Muscle of back (tissue), 11 donors: ENCODE results near the gene AMIGO2. TPM values are rescaled to one million over a fixed set of nuclear protein-coding genes. Genes with fewer than 3 reads are reported as not detected.

Experiments
- DNase-seq, 3 donors: peaks; one replicate each; pipeline versions ENCODE4 v3.0.0 to v3.0.0-alpha.2; 2013
- polyA plus RNA-seq, 10 donors: library from polyadenylated mRNA; unstranded; fragments of 120-200 nt; gene quantifications; one replicate each; pipeline ENCODE4 v1.2.1, GENCODE V29; 2013; ENCODE audit not compliant: insufficient read length in 10 of 10

The AMIGO2 gene
- polyA plus RNA-seq, 10 donors: 1.5 to 6.9 (median 2.0) TPM

DNA sequence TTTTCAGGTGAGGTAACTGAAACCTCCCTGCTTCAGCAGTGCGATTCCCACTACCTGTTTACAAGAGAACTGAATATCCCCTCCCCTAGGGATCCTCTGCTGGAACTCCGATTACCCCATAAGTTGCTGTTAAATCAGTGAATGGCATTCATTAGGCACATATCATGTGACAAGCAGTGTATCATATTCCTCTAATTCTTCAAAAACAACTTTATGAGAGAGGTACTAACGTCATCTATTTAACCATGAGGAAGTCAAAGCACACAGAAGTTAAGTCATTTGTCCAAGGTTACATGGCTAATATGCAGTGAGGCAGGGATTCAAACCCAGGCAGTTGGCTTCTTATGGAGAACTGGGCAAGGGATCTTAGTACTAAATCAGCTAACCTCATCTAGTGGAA is 44.3 kb downstream of the AMIGO2 start:
- DNase-seq: no peak

DNA sequence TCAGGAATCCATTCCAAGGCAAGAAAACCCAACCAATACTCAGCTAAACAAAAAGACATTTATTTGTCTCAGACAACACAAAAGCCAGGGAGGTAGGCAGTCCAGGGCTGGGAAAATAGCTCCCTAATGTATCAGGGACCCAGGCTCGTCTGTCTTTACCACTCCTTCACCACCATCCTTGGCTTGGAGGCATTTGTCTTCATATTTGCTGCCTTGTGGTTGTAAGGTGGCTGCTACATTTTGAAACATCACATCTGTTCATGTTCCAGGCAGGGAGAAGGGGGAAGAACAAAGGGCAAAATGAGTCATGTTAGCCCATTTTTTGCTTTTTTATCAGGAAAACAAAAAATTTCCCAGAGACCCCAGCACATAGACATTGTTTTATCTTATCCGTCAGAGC is 45.1 kb downstream of the AMIGO2 start:
- no peak for DNase-seq

GRCh38 chr12:47033789-47034555 is 45.8 kb downstream of the AMIGO2 start:
- no peak for DNase-seq

DNA sequence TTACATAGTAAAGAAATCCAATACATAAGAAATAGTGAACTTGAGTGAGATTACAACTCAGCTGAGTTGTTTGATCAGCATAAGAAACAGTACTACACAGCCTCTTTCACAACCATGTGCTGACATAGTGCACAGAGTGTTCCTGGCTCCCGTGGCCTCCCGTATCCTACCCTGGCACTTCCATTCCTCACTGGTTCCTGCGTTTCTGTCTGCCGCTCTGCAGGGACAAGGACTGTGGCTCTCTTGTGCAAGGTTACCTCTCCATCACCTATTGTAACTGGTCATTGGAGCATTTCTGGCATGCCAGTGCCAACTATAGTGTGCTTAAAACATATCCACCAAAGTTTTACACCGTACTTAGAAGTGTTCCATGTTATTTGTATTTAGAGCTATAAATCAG is 46.7 kb downstream of the AMIGO2 start:
- DNase-seq: no peak

DNA sequence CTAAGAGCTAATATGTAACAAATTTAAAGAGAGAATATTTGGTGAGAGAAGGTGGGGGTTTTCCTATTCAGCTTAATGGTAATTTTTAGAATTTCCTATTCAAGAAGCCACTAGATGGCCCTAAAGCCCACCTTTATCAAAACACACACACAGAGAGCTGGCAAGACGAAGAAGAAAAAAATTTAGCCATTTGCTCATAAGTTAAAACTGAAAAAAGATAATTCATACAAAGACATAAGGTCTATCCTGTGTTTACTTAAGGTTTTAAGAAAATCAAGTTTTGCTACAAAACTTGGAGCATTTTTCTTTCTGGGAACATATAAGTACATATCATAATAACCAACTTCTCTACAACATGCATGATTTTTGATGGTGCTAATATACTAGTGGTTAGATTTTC is 47.1 kb downstream of the AMIGO2 start:
- peak; percentile 48 to 69 (median 49) for DNase-seq

DNA sequence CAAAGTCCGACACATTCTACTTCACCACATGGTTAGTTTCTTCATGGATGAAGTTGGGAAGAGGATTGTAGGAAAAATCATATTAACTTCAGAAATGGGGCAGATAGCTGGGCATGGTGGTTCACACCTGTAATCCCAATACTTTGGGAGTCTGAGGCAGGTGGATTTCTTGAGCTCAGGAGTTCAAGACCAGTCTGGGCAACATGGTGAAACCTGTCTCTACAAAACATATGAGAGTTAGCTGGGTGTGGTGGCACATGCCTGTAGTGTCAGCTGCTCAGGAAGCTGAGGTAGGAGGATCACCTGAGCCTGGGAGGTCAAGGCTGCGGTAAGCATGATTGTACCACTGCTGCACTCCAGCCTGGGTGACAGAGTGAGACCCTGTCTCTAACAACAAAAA is 49.9 kb downstream of the AMIGO2 start:
- no peak for DNase-seq

- no peak for DNase-seq
Observed at GRCh38 chr12:47028981-47029708, 50.6 kb downstream of the AMIGO2 start.

DNA sequence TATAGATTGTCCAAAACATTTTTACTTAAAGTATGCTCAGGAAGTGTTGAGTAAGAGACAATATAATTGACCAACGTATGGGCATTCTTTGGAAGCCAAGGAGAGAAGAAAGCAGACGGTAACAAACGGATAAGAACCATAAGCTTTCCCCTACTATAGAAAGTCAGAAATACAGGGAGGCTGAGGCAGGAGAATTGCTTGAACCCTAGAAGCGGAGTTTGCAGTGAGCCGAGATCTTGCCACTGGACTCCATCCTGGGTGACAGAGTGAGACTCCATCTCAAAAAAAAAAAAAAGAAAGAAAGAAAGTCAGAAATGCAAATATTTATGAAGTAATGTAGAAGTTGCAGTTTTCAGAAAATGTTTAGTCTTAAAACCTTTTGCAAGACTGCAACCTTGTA is 51.6 kb downstream of the AMIGO2 start:
- DNase-seq: no peak

Other genes starting within 250 kb of the AMIGO2 start
- 1 to 10 TPM in 3 of 10 donors, under 1 TPM in 7; 0.21 to 3.3 (median 0.86) TPM for gene PCED1B, start 338 bp downstream of the AMIGO2 start, polyA plus RNA-seq